Fibroblast of skin of left biceps (primary cell): ENCODE results near the gene SEC16A.

Experiments
- DNase-seq, 2 experiments: peaks; one replicate each; pipeline ENCODE4 v3.0.0-alpha.2; 2013; ENCODE audit warnings: low read depth in 2 of 2

Gene SEC16A

DNA sequence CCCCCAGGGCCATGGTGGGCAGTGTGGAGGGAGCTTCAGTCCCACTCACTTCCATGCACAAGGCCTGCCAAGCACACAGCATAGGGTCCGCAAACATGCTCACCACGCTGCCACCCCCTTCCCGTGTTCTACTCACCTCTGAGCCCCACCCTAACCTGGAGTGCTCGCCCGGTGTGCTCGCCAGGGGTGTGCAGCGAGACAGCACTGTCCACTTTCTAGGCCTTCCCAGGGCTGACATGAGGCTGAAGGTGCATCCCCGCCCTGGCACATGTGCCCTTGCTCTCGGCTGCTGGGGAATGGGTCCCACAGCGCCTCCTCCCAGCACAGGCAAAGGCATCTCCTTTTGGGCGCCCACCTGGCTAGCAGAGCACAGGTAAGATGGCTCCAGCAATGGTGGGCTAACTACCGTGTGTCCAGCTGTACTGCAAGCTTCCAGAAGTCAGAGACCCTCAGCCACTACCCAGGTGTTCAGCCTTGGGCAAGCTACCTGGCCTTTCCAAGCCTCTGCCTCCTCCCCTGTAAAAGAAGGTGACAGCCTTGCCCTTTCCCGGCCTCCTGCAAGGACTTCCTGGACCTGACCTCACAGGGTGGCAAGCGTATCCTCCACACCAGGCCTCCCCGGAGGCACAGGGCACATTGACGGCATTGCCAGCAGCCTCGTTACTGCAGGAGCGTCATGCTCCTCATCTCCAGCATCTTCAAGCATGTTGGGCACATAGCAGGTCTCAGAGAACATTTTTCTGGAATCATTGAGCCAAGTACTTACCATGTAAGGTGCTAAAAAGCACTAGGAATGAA is 4.2 kb upstream of the SEC16A start:
- no peak for DNase-seq

DNA sequence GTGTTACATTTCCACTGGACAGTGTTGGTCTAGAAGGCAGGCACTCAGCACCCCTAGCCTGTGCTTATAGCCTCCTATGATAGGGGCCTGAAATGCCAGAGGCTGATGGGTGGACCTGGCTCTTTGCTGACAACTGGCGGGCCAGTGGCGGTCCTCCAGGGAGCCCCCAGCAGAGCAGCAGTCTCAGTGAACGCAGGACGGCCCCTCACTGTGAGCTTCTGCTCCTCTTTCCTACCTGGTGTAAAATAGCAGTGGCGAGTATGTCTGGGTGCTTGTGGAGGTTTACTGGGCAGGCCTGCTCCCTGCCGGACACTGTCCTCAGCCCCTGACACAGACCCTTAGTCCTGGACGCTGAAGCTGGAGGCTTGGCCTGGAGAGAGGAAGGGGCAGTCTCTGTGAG is 3.3 kb upstream of the SEC16A start:
- DNase-seq, result no peak

DNA sequence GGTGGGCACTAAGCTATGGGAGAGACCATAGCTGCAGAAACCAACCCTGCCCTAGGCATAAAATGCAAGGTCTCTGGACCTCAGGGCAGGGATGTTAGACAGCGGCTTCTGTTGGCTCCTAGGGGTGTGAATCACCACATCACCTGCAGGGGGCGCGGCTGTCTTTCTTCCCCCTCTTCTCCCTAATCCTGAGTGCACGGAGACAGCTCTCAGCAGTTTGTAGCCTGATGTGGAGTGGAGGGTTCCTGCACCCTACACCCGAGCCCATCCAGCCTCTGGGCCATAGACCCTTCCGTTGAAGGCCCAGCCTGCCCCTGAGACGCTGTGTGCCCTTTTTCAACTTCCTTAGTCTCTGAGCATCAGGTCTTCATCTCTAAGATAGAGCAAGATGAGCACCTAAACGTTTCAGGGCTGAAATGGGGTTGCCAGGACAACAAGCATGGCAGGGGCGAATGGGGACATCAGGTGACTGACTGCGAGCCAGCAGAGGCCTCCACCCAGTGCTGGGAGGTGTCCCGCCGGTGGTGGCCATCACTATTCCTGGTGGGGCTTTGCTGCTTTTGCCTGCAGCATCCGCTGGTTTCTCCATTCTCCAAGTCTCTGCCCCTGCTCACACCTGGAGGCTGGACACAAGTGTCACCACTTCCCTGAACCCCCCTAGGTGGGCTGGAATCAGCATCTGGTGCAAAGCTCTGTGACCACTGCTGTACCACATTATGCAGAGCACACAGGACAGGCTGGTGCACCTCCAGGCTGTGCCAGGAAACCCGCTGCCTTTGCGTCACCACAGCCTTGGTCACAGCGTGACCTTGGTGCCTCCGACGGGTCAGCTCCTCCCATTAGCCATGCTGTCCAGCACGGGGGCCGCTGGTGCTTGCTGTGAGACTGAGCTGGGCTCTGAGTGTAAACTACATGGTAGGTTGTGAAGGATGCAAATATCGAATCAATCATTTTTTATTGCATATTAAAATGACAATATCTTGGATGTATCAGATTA is 2.5 kb upstream of the SEC16A start:
- peak; percentile 23 to 46 for DNase-seq

DNA sequence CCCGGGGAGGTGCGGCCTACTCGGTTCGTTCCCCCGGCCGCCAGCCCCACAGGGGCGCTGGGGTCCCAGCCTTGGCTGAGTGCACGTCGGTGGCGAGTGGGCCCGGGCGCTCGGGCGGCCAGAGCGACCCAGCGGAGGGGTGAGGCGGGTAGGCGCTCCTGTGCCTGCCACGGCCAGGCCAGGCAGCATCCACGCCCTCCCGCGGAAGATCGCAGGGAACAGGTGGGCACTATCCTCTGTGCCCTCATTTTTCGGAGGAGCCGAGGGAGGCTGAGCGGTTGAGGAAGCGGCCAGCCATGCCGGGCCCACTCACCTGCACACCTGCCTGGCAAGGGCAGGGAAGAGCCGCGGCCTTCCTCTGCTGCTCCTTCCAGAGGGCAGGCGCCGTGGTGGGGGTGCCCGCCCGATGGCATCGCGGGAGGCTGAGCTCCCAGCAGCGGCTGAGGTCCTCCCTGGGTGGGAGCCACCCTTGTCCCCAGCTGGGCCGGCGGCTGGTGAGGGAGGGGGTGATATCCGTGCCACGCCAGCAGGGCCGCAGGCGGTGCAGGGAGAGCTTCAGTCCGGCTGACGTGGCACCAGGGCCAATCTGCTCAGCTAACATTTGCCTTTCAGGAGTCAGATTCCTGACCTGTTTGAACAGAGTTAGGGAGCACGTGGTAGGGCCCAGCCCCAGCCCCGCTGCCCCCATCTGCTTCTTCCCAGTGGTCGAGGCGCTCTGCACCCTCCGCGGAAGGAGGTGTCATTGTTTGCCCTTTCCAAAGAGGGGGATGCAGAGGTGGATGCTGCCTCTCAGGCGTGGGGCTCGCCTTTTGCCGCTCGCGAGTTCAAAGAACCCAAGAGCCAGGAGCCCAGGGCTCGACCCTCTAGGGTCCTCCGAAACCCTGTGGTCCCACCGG is 1.6 kb upstream of the SEC16A start:
- DNase-seq, result no peak

DNA sequence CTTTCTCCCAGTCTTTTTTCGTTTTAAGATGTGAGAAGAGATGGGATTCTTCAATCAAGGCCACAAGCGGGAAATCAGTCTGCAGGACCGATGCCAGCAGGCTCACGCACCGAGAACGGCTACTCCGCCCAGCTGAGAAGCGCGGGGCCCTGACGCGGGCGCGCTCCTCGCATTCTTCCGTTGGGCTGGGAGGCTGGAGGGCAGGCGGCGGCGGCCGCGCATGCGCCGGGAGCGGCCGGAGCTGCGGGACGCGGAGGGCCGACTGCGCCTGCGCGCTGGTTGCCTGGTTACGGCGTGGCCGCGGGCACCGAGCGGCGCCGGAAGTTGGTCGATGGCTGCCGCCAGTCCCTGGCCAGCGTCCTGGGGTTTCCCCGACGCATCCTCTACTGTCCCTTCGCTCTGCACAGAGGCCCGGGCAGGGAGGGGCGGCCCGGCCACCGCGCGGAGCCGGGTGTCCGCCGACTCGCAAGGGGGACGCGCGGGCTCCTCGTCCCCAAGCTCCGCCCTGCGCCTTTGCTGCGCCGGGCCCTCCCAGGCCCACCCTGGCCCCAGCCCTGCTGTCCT is 831 bp upstream of the SEC16A start:
- DNase-seq, result peak; percentile 65 to 70

GRCh38 chr9:136482046-136482792 is 621 bp downstream of the SEC16A start:
- no peak for DNase-seq

GRCh38 chr9:136481558-136481957 is 1.3 kb downstream of the SEC16A start:
- DNase-seq, result no peak

GRCh38 chr9:136476369-136477150 is 6.3 kb downstream of the SEC16A start:
- DNase-seq, result no peak

- DNase-seq, result no peak
Measured at GRCh38 chr9:136474974-136475865, 7.6 kb downstream of the SEC16A start.

GRCh38 chr9:136474021-136474640 is 8.7 kb downstream of the SEC16A start:
- no peak for DNase-seq

GRCh38 chr9:136473354-136473721 is 9.5 kb downstream of the SEC16A start:
- DNase-seq, result no peak

DNA sequence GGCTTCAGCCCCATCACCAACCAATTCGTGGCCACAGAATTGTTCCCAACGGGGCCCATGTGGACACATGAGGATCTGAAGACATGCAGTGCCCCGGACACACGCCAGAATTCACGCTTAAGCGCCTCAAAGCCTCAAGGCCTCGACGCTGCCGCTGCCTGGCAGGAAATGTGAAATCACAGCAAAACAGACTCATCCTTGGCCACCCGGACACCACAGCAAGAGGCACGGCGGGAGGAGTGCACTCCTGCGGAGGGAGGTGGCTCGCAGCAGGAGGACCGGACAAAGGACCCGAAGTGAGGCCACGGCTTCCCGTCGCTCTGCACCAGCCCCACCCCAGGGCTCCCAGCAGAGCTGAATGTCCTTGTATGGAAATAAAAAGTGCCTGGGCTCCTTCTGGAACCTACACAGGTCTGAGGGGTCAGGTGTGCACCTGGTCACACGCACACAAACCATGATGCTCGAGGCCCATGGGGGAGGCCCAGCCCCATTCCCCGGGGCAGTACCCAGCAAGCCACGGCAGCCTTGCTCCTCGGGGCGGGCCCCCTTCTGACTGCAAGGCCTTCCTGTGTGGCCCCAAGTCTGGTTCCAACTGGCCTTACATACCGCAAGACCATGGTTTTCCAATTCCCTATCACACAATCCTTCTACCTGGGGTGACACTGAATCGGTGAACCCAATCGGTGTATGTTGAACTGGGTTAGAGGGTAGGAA is 10.0 kb downstream of the SEC16A start:
- DNase-seq, result no peak

GRCh38 chr9:136471802-136472487 is 10.9 kb downstream of the SEC16A start:
- no peak for DNase-seq

DNA sequence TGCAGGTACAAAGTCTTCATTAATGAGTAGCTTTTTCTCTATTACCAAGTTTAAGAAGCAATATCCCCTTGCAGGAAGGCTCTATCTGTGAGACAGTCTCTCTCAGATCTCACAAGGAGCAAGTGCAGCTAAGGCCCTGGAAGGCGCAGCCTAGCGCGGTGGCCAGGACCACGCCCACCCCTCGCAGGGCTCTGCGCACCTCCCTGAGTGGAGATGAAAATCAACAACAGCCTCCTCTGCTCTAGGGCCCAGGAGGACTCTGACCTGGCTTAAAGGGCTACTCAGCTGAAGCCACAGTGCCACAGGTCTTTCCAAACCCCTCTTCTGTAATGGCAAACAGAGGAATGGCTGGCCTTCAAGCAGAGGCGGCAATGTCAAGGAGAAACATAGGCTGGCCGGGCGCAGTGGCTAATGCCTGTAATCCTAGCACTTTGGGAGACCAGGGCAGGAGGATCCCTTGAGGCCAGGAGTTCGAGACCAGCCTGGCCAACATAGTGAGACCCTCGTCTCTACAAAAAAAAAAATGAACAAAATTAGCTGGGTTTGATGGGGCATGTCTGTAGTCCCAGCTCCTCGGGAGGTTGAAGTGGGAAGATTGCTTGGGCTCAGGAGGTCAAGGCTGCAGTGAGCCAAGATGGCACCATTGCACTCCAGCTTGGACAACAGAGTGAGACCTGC is 11.9 kb downstream of the SEC16A start:
- no peak for DNase-seq

GRCh38 chr9:136470356-136470755 is 12.5 kb downstream of the SEC16A start:
- no peak for DNase-seq

DNA sequence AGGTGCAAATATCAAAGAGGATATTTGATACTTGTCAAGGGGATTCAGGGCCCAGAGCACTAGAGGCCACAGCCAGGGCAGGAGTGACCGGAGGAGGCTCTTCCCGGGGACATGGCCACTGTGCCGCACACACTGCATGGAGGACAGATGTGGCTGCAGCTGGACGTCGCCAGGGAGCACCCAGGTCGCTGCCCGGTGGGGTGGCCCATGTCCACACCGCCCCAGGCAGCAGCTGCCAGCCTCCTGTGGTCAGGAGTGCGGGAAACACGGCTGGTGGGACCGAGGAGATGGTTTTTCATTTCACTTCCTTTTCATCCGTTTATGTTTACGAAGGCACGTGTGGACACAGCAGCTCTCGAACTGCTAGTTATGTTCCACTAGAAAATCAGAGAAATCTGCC is 15.1 kb downstream of the SEC16A start:
- DNase-seq, result no peak

DNA sequence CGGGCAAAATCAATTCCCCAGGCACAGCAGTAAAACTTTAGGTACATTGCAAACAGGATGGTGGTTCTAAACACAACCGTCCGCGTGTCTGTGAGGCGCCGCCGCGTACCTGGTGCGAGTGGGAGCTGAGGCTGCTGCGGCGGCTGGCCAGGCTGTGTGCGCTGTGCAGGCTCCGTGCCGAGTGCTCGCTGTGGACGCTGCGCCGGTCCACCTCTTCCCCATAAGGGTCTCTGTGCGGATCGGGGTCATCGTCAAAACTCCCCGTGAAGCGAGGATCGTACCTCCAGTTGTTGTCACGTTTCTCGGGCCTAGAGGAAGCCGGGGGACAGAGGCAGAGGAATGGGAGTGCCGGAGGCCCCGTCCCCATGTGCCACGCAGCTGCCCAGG is 16.7 kb downstream of the SEC16A start:
- no peak for DNase-seq
